ENCODE results near the gene ARHGAP23.

ARHGAP23 gene

GRCh38 chr17:38439436-38439835, 11.2 kb downstream of the ARHGAP23 start:
- Histone ChIP-seq H3K27ac (ENCODE audit: low read depth, low read length) (no peak overlapping the region), H3K27me3 (ENCODE audit: control insufficient read depth in 5 of 5, insufficient read depth in 4 of 5, low read length in 5 of 5) (no peaks in the 10 kb centered on the region), H3K4me3 (ENCODE audit: low read depth in 1 of 5, low read length in 5 of 5) (no peak overlapping the region), H3K36me3 (ENCODE audit: control insufficient read depth in 5 of 5, insufficient read depth in 5 of 5, low read length in 5 of 5) (peaks cover 0 to 6% (median 0%) of the 10 kb centered on the region in 5 donors), H3K9ac (ENCODE audit: low read length in 5 of 5) (no peak overlapping the region), H3K4me1 (ENCODE audit: control insufficient read depth in 5 of 5, insufficient read depth in 5 of 5, low read length in 5 of 5) (peaks cover 2 to 43% (median 19%) of the 10 kb centered on the region in 5 donors), H3K9me3 (ENCODE audit: control insufficient read depth in 5 of 5, low read length in 5 of 5) (no peaks in the 10 kb centered on the region)

GRCh38 chr17:38440614-38441397, 12.5 kb downstream of the ARHGAP23 start:
- Histone ChIP-seq H3K9me3 (ENCODE audit: control insufficient read depth in 5 of 5, low read length in 5 of 5) (no peaks in the 10 kb centered on the region), H3K9ac (ENCODE audit: low read length in 5 of 5) (no peak overlapping the region), H3K4me1 (ENCODE audit: control insufficient read depth in 5 of 5, insufficient read depth in 5 of 5, low read length in 5 of 5) (peaks cover 2 to 45% (median 21%) of the 10 kb centered on the region in 5 donors), H3K4me3 (ENCODE audit: low read depth in 1 of 5, low read length in 5 of 5) (no peak overlapping the region), H3K27ac (ENCODE audit: low read depth, low read length) (no peak overlapping the region), H3K27me3 (ENCODE audit: control insufficient read depth in 5 of 5, insufficient read depth in 4 of 5, low read length in 5 of 5) (no peaks in the 10 kb centered on the region), H3K36me3 (ENCODE audit: control insufficient read depth in 5 of 5, insufficient read depth in 5 of 5, low read length in 5 of 5) (peaks cover 0 to 6% (median 0%) of the 10 kb centered on the region in 5 donors)

GRCh38 chr17:38441429-38442061, 13.3 kb downstream of the ARHGAP23 start:
- Histone ChIP-seq H3K27me3 (ENCODE audit: control insufficient read depth in 5 of 5, insufficient read depth in 4 of 5, low read length in 5 of 5) (no peaks in the 10 kb centered on the region), H3K27ac (ENCODE audit: low read depth, low read length) (no peak overlapping the region), H3K4me3 (ENCODE audit: low read depth in 1 of 5, low read length in 5 of 5) (no peak overlapping the region), H3K9me3 (ENCODE audit: control insufficient read depth in 5 of 5, low read length in 5 of 5) (no peaks in the 10 kb centered on the region), H3K36me3 (ENCODE audit: control insufficient read depth in 5 of 5, insufficient read depth in 5 of 5, low read length in 5 of 5) (peaks cover 0 to 6% (median 0%) of the 10 kb centered on the region in 5 donors), H3K4me1 (ENCODE audit: control insufficient read depth in 5 of 5, insufficient read depth in 5 of 5, low read length in 5 of 5) (peaks cover 2 to 39% (median 21%) of the 10 kb centered on the region in 5 donors), H3K9ac (ENCODE audit: low read length in 5 of 5) (no peak overlapping the region)

- H3K36me3 ChIP-seq (ENCODE audit: control insufficient read depth in 5 of 5, insufficient read depth in 5 of 5, low read length in 5 of 5) = peaks cover 0 to 4% (median 0%) of the 10 kb centered on the region in 5 donors
- no peak overlapping the region for H3K9ac ChIP-seq (ENCODE audit: low read length in 5 of 5)
- no peaks in the 10 kb centered on the region for H3K9me3 ChIP-seq (ENCODE audit: control insufficient read depth in 5 of 5, low read length in 5 of 5)
- no peak overlapping the region for H3K27ac ChIP-seq (ENCODE audit: low read depth, low read length)
- H3K4me1 ChIP-seq (ENCODE audit: control insufficient read depth in 5 of 5, insufficient read depth in 5 of 5, low read length in 5 of 5) = peaks cover 2 to 41% (median 23%) of the 10 kb centered on the region in 5 donors
- H3K4me3 ChIP-seq (ENCODE audit: low read depth in 1 of 5, low read length in 5 of 5) = no peak overlapping the region
- H3K27me3 ChIP-seq (ENCODE audit: control insufficient read depth in 5 of 5, insufficient read depth in 4 of 5, low read length in 5 of 5) = no peaks in the 10 kb centered on the region
These were observed 14.3 kb downstream of the ARHGAP23 start for GRCh38 chr17:38442548-38442947.

- no peak overlapping the region for H3K9ac ChIP-seq (ENCODE audit: low read length in 5 of 5)
- no peaks in the 10 kb centered on the region for H3K27me3 ChIP-seq (ENCODE audit: control insufficient read depth in 5 of 5, insufficient read depth in 4 of 5, low read length in 5 of 5)
- no peak overlapping the region for H3K27ac ChIP-seq (ENCODE audit: low read depth, low read length)
These were observed 15.2 kb downstream of the ARHGAP23 start for GRCh38 chr17:38443356-38444031.

GRCh38 chr17:38444151-38444550, 15.9 kb downstream of the ARHGAP23 start:
- Histone ChIP-seq H3K36me3 (ENCODE audit: control insufficient read depth in 5 of 5, insufficient read depth in 5 of 5, low read length in 5 of 5) (peaks cover 0 to 4% (median 0%) of the 10 kb centered on the region in 5 donors), H3K27ac (ENCODE audit: low read depth, low read length) (no peak overlapping the region), H3K9ac (ENCODE audit: low read length in 5 of 5) (peak overlapping the region in 1 of 5 donors; percentile 22), H3K27me3 (ENCODE audit: control insufficient read depth in 5 of 5, insufficient read depth in 4 of 5, low read length in 5 of 5) (no peaks in the 10 kb centered on the region), H3K4me3 (ENCODE audit: low read depth in 1 of 5, low read length in 5 of 5) (no peak overlapping the region), H3K9me3 (ENCODE audit: control insufficient read depth in 5 of 5, low read length in 5 of 5) (no peaks in the 10 kb centered on the region), H3K4me1 (ENCODE audit: control insufficient read depth in 5 of 5, insufficient read depth in 5 of 5, low read length in 5 of 5) (peaks cover 2 to 46% (median 34%) of the 10 kb centered on the region in 5 donors)

More at GRCh38 chr17:38443356-38444031, 15.2 kb downstream of the ARHGAP23 start:
- no peak overlapping the region for H3K4me3 ChIP-seq (ENCODE audit: low read depth in 1 of 5, low read length in 5 of 5)
- H3K4me1 ChIP-seq (ENCODE audit: control insufficient read depth in 5 of 5, insufficient read depth in 5 of 5, low read length in 5 of 5) = peaks cover 2 to 46% (median 30%) of the 10 kb centered on the region in 5 donors
- H3K9me3 ChIP-seq (ENCODE audit: control insufficient read depth in 5 of 5, low read length in 5 of 5) = no peaks in the 10 kb centered on the region
- H3K36me3 ChIP-seq (ENCODE audit: control insufficient read depth in 5 of 5, insufficient read depth in 5 of 5, low read length in 5 of 5) = peaks cover 0 to 4% (median 0%) of the 10 kb centered on the region in 5 donors

- H3K36me3 ChIP-seq (ENCODE audit: control insufficient read depth in 5 of 5, insufficient read depth in 5 of 5, low read length in 5 of 5) = no peaks in the 10 kb centered on the region
- peaks cover 0 to 4% (median 0%) of the 10 kb centered on the region in 5 donors for H3K27me3 ChIP-seq (ENCODE audit: control insufficient read depth in 5 of 5, insufficient read depth in 4 of 5, low read length in 5 of 5)
- H3K9me3 ChIP-seq (ENCODE audit: control insufficient read depth in 5 of 5, low read length in 5 of 5) = no peaks in the 10 kb centered on the region
- H3K4me3 ChIP-seq (ENCODE audit: low read depth in 1 of 5, low read length in 5 of 5) = no peak overlapping the region
- H3K9ac ChIP-seq (ENCODE audit: low read length in 5 of 5) = peak overlapping the region in 3 of 5 donors; percentile 21 to 48 (median 36)
- H3K27ac ChIP-seq (ENCODE audit: low read depth, low read length) = no peak overlapping the region
- H3K4me1 ChIP-seq (ENCODE audit: control insufficient read depth in 5 of 5, insufficient read depth in 5 of 5, low read length in 5 of 5) = peaks cover 3 to 64% (median 42%) of the 10 kb centered on the region in 5 donors
These were observed 19.3 kb downstream of the ARHGAP23 start for GRCh38 chr17:38447502-38448085.

GRCh38 chr17:38448208-38448771, 20.0 kb downstream of the ARHGAP23 start:
- peak overlapping the region in 1 of 5 donors; percentile 36 for H3K9ac ChIP-seq (ENCODE audit: low read length in 5 of 5)
- no peak overlapping the region for H3K4me3 ChIP-seq (ENCODE audit: low read depth in 1 of 5, low read length in 5 of 5)
- H3K27me3 ChIP-seq (ENCODE audit: control insufficient read depth in 5 of 5, insufficient read depth in 4 of 5, low read length in 5 of 5) = peaks cover 4 to 11% (median 4%) of the 10 kb centered on the region in 5 donors
- H3K27ac ChIP-seq (ENCODE audit: low read depth, low read length) = no peak overlapping the region
- peaks cover 3 to 65% (median 42%) of the 10 kb centered on the region in 5 donors for H3K4me1 ChIP-seq (ENCODE audit: control insufficient read depth in 5 of 5, insufficient read depth in 5 of 5, low read length in 5 of 5)
- no peaks in the 10 kb centered on the region for H3K36me3 ChIP-seq (ENCODE audit: control insufficient read depth in 5 of 5, insufficient read depth in 5 of 5, low read length in 5 of 5)
- no peaks in the 10 kb centered on the region for H3K9me3 ChIP-seq (ENCODE audit: control insufficient read depth in 5 of 5, low read length in 5 of 5)

GRCh38 chr17:38449364-38449763, 21.1 kb downstream of the ARHGAP23 start:
- Histone ChIP-seq H3K27me3 (ENCODE audit: control insufficient read depth in 5 of 5, insufficient read depth in 4 of 5, low read length in 5 of 5) (peaks cover 4 to 12% (median 4%) of the 10 kb centered on the region in 5 donors), H3K27ac (ENCODE audit: low read depth, low read length) (peak overlapping the region; percentile 57), H3K4me3 (ENCODE audit: low read depth in 1 of 5, low read length in 5 of 5) (no peak overlapping the region), H3K9ac (ENCODE audit: low read length in 5 of 5) (no peak overlapping the region), H3K9me3 (ENCODE audit: control insufficient read depth in 5 of 5, low read length in 5 of 5) (no peaks in the 10 kb centered on the region), H3K36me3 (ENCODE audit: control insufficient read depth in 5 of 5, insufficient read depth in 5 of 5, low read length in 5 of 5) (no peaks in the 10 kb centered on the region), H3K4me1 (ENCODE audit: control insufficient read depth in 5 of 5, insufficient read depth in 5 of 5, low read length in 5 of 5) (peaks cover 3 to 63% (median 39%) of the 10 kb centered on the region in 5 donors)

Measured in subcutaneous abdominal adipose tissue (tissue), 5 donors.